ENCODE measurements around the gene NR3C1. TPM values are rescaled to one million over a fixed set of nuclear protein-coding genes. Genes with fewer than 3 reads are reported as not detected.

NR3C1 gene
- polyA plus RNA-seq, 1 donor, result 57.3 TPM

- no peak for DNase-seq (ENCODE audit: low read depth)
Observed at GRCh38 chr5:143362664-143363227, 40.7 kb downstream of the NR3C1 start.

- no peak for DNase-seq (ENCODE audit: low read depth)
Observed at GRCh38 chr5:143361438-143361837, 42.0 kb downstream of the NR3C1 start.

- DNase-seq (ENCODE audit: low read depth), result no peak
Observed at GRCh38 chr5:143360755-143361154, 42.7 kb downstream of the NR3C1 start.

GRCh38 chr5:143359869-143360268 is 43.6 kb downstream of the NR3C1 start:
- DNase-seq (ENCODE audit: low read depth), result no peak

GRCh38 chr5:143356855-143357583 is 46.5 kb downstream of the NR3C1 start:
- no peak for DNase-seq (ENCODE audit: low read depth)

- DNase-seq (ENCODE audit: low read depth), result peak; percentile 87
Observed at GRCh38 chr5:143355710-143356109, 47.8 kb downstream of the NR3C1 start.

- no peak for DNase-seq (ENCODE audit: low read depth)
Observed at GRCh38 chr5:143354025-143354424, 49.5 kb downstream of the NR3C1 start.

GRCh38 chr5:143352691-143353090 is 50.8 kb downstream of the NR3C1 start:
- no peak for DNase-seq (ENCODE audit: low read depth)

GRCh38 chr5:143350751-143351602 is 52.5 kb downstream of the NR3C1 start:
- no peak for DNase-seq (ENCODE audit: low read depth)

- DNase-seq (ENCODE audit: low read depth), result no peak
Observed at GRCh38 chr5:143350341-143350740, 53.1 kb downstream of the NR3C1 start.

- no peak for DNase-seq (ENCODE audit: low read depth)
Observed at GRCh38 chr5:143349177-143349576, 54.3 kb downstream of the NR3C1 start.

- DNase-seq (ENCODE audit: low read depth), result no peak
Observed at GRCh38 chr5:143347698-143348344, 55.7 kb downstream of the NR3C1 start.

GRCh38 chr5:143347046-143347445 is 56.4 kb downstream of the NR3C1 start:
- no peak for DNase-seq (ENCODE audit: low read depth)

- no peak for DNase-seq (ENCODE audit: low read depth)
Observed at GRCh38 chr5:143345671-143346440, 57.6 kb downstream of the NR3C1 start.

- DNase-seq (ENCODE audit: low read depth), result no peak
Observed at GRCh38 chr5:143343042-143343441, 60.4 kb downstream of the NR3C1 start.

- no peak for DNase-seq (ENCODE audit: low read depth)
Observed at GRCh38 chr5:143342607-143343006, 60.9 kb downstream of the NR3C1 start.

GRCh38 chr5:143341807-143342570 is 61.5 kb downstream of the NR3C1 start:
- DNase-seq (ENCODE audit: low read depth), result no peak

GRCh38 chr5:143340891-143341685 is 62.4 kb downstream of the NR3C1 start:
- DNase-seq (ENCODE audit: low read depth), result no peak

GRCh38 chr5:143338658-143339366 is 64.7 kb downstream of the NR3C1 start:
- DNase-seq (ENCODE audit: low read depth), result no peak
